Heart left ventricle (tissue), 16 donors: ENCODE data around the gene ADAMTSL1. TPM values are rescaled to one million over a fixed set of nuclear protein-coding genes. Genes with fewer than 3 reads are reported as not detected.

Experiments used
- ATAC-seq, 4 donors: fragments of 200-7000 bp; cut with Tn5 transposase; one replicate each; pipeline ENCODE4 v1.9.1; 2020 to 2022; ENCODE audit warnings: moderate library complexity in 4 of 4, mild to moderate bottlenecking in 3 of 4, moderate number of reproducible peaks in 1 of 4
- DNase-seq, 5 donors: peaks; one replicate each; pipeline ENCODE4 v3.0.0-alpha.2; 2020
- H3K27ac ChIP-seq, 12 donors: fragments of 200-600 bp; sonication (generic) in 4 of 12; one replicate each; pipeline versions ENCODE4 v1.5.0 to v1.8.0; 2016 to 2022; ENCODE audit warnings: mild to moderate bottlenecking in 2 of 12
- H3K27me3 ChIP-seq, 9 donors: fragments of 200-600 bp; sonication (generic) in 2 of 9; one replicate each; pipeline versions ENCODE4 v1.5.1 to v1.8.0; 2016 to 2022; ENCODE audit warnings: mild to moderate bottlenecking in 3 of 9
- H3K36me3 ChIP-seq, 9 donors: fragments of 200-600 bp; sonication (generic) in 2 of 9; one replicate each; pipeline versions ENCODE4 v1.5.0 to v1.8.0; 2018 to 2022; ENCODE audit warnings: mild to moderate bottlenecking in 2 of 9
- H3K4me1 ChIP-seq, 12 donors: fragments of 200-600 bp; sonication (generic) in 4 of 12; one replicate each; pipeline versions ENCODE4 v1.5.0 to v1.8.0; 2016 to 2022; ENCODE audit warnings: mild to moderate bottlenecking in 3 of 12
- H3K4me3 ChIP-seq, 12 donors: fragments of 200-600 bp; sonication (generic) in 4 of 12; one replicate each; pipeline versions ENCODE4 v1.5.0 to v1.8.0; 2017 to 2022; ENCODE audit warnings: mild to moderate bottlenecking in 9 of 12, moderate library complexity in 4 of 12
- H3K9me3 ChIP-seq, 12 donors: fragments of 200-600 bp; sonication (generic) in 4 of 12; one replicate each; pipeline versions ENCODE4 v1.5.0 to v1.8.0; 2016 to 2022; ENCODE audit warnings: mild to moderate bottlenecking in 1 of 12
- CTCF ChIP-seq, 12 donors: fragments of 200-600 bp; sonication (generic) in 4 of 12; IDR thresholded peaks; one replicate each; pipeline versions ENCODE4 v1.5.0 to v1.8.0; 2018 to 2022; ENCODE audit warnings: antibody characterized with exemption in 12 of 12, mild to moderate bottlenecking in 5 of 12
- POLR2A ChIP-seq, 2 donors: fragments of 450-650 bp; IDR thresholded peaks; one replicate each; pipeline ENCODE4 v1.6.1; 2017; ENCODE audit warnings: antibody characterized with exemption in 2 of 2, mild to moderate bottlenecking in 2 of 2, moderate library complexity in 2 of 2
- WGBS, 4 donors: extraction: QIAGEN DNeasy Blood & Tissue Kit in 2 of 4; methylation state at CpG; one replicate each; pipeline versions ENCODE4 v1.1.5 to v1.1.7; 2013 to 2018; 5-methylcytosine and 5-hydroxymethylcytosine counted together
- intact Hi-C, 10 donors: fragments of 100-400 bp; cut with DNase I; formaldehyde crosslinking; loops; one replicate each; pipeline versions ENCODE4 v1.11.1 to v1.14.2; 2022
- polyA plus RNA-seq, 2 donors: library from polyadenylated mRNA; stranded (reverse); fragments of 200-250 nt; gene quantifications; one replicate each; pipeline ENCODE4 v1.2.3, GENCODE V29; 2013
- total RNA-seq, 9 donors: library from RNA; depleted of rRNA in 2 of 9; stranded (reverse); fragments of >200 nt in 2 of 9; fragmentation: NEBNext Ultra II Directional in 3 of 9; extraction: Animal tissue kit (Norgen Biotek cat#: 25700) in 3 of 9; gene quantifications; one replicate each; pipeline versions ENCODE4 v1.1.0 to v1.2.4, GENCODE V29; 2016 to 2023
- donor health status: ischemic (EF 13 %, LVEDD 7.1; RV severe dilation, severe dysfunction).
- donor health status: healthy with polysubstance abuse.
- donor health status: DM: no; HTN: yes; CAD: no.
- donor health status: DM: no; HTN: no; CAD: no.
- donor health status: ischemic (EF 25% LVEDD 6.9; RV normal size, moderate dysfunction).
- donor health status: ischemic (EF 25% LVEDD 5.7; RV mildly dilated, moderate dysfunction).
- donor health status: healthy.
- donor health status: DM: yes; HTN: yes; CAD: no.
- donor health status: ischemic (EF 35%, LVEDD 5.7; RV mildly dilated, moderate dysfunction).
- donor health status: nonischemic (EF 11% LVEDD 7.7; RV severe dilation, severe dysfunction).
- donor health status: DM: yes; HTN: yes; CAD: no.
- donor health status: PGD.
- donor health status: ischemic (EF 29% LVEDD 5.4; RV normal size, mild dysfunction).
- donor health status: nonischemic (EF 23%, LVEDD 6.1; RV moderate dilation, normal function).

Gene ADAMTSL1
- total and polyA plus RNA-seq, 11 donors: 0.46 to 4.7 (median 1.1) TPM

- intact Hi-C loops: loop anchor here in 1 of 10 donors (10.0 kb wide), 1 partner anchor 84 kb away; no protein-coding TSS in a partner anchor
- Histone ChIP-seq H3K4me1 (peaks cover 0 to 27% (median 1%) of the 10 kb centered on the region in 12 donors), H3K9me3 (no peaks in the 10 kb centered on the region), H3K36me3 (no peaks in the 10 kb centered on the region), H3K4me3 (peak overlapping the region in 3 of 12 donors; percentile 6 to 20 (median 15)), H3K27ac (peak overlapping the region in 6 of 12 donors; percentile 0 to 63 (median 44)), H3K27me3 (no peaks in the 10 kb centered on the region)
- TF ChIP-seq CTCF (IDR thresholded peaks at IDR 0.05): no peak
- ATAC-seq: peak in 2 of 4 donors; percentile 52 to 59
- peak in 2 of 5 donors; percentile 34 to 41 for DNase-seq
- WGBS, 4 donors: 41 to 51% (median 48%) methylated on average over 7 of the region's 7 CpGs
Measured at GRCh38 chr9:18490641-18491370, 16.9 kb downstream of the ADAMTSL1 start.

- H3K27ac ChIP-seq: no peak overlapping the region
- H3K4me1 ChIP-seq: peaks cover 0 to 29% (median 1%) of the 10 kb centered on the region in 12 donors
- DNase-seq (no peak), ATAC-seq (no peak)
- H3K27me3 ChIP-seq: no peaks in the 10 kb centered on the region
- no peaks in the 10 kb centered on the region for H3K36me3 ChIP-seq
- intact Hi-C loops: loop anchor here in 1 of 10 donors (10.0 kb wide), 1 partner anchor 82 kb away; no protein-coding TSS in a partner anchor
- TF ChIP-seq CTCF (IDR thresholded peaks at IDR 0.05) (no peak), POLR2A (IDR thresholded peaks at IDR 0.05) (no peak)
- no peaks in the 10 kb centered on the region for H3K9me3 ChIP-seq
- H3K4me3 ChIP-seq: no peak overlapping the region
Measured at GRCh38 chr9:18492612-18493011, 18.7 kb downstream of the ADAMTSL1 start.

- no peaks in the 10 kb centered on the region for H3K9me3 ChIP-seq
- peaks cover 0 to 29% (median 3%) of the 10 kb centered on the region in 12 donors for H3K4me1 ChIP-seq
- DNase-seq (no peak), ATAC-seq (no peak)
- H3K27ac ChIP-seq: no peak overlapping the region
- no peak for TF ChIP-seq POLR2A (IDR thresholded peaks at IDR 0.05)
- no peak for TF ChIP-seq CTCF (IDR thresholded peaks at IDR 0.05)
- H3K36me3 ChIP-seq: no peaks in the 10 kb centered on the region
- intact Hi-C loops: loop anchor here in 1 of 10 donors (10.0 kb wide), 1 partner anchor 81 kb away; no protein-coding TSS in a partner anchor
- no peaks in the 10 kb centered on the region for H3K27me3 ChIP-seq
- H3K4me3 ChIP-seq: no peak overlapping the region
- WGBS, 4 donors: 90 to 97% (median 93%) methylated on average over 3 of the region's 3 CpGs
Measured at GRCh38 chr9:18493451-18493993, 19.6 kb downstream of the ADAMTSL1 start.

- TF ChIP-seq CTCF (IDR thresholded peaks at IDR 0.05): no peak
- no peak for TF ChIP-seq POLR2A (IDR thresholded peaks at IDR 0.05)
- no peaks in the 10 kb centered on the region for H3K9me3 ChIP-seq
- ATAC-seq (no peak), DNase-seq (no peak)
- peaks cover 0 to 29% (median 5%) of the 10 kb centered on the region in 12 donors for H3K4me1 ChIP-seq
- WGBS, 4 donors: 93 to 100% (median 96%) methylated on average over 3 of the region's 3 CpGs
- H3K4me3 ChIP-seq: no peak overlapping the region
- no peak overlapping the region for H3K27ac ChIP-seq
- H3K27me3 ChIP-seq: no peaks in the 10 kb centered on the region
- H3K36me3 ChIP-seq: no peaks in the 10 kb centered on the region
- intact Hi-C loops: loop anchor here in 1 of 10 donors (10.0 kb wide), 1 partner anchor 80 kb away; no protein-coding TSS in a partner anchor
Measured at GRCh38 chr9:18495065-18495464, 21.1 kb downstream of the ADAMTSL1 start.
